HG03196 (cell line): Measurements from ENCODE around the gene PCDHA1.

ENCODE experiments used
- ATAC-seq: cut with Tn5 transposase; IDR thresholded peaks from one replicate; pipeline ENCODE4 v1.9.1; 2021; ENCODE audit not compliant: unreplicated experiment

Gene PCDHA1

GRCh38 chr5:141040093-141040770 is 254.3 kb downstream of the PCDHA1 start:
- no peak for ATAC-seq

- ATAC-seq = peak; percentile 63
Observed at GRCh38 chr5:141040771-141041426, 255.0 kb downstream of the PCDHA1 start.

DNA sequence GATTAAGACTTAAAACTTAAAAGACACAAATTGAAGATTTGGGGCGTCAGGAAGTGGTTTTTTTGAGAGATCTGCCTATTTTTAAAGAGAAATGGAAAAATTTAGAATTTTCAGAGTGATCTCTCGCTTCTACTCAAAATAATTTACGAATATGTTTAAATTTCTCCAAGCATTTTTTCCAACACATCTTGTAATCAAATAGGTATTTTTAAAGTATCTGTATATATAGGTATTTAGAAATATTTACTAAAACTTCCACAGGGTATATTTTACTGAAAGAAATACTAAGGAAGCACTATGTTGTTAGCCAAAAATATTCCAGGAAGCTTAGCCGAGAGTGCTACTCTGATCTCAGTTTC is 255.5 kb downstream of the PCDHA1 start:
- ATAC-seq = no peak

GRCh38 chr5:141042555-141042954 is 256.6 kb downstream of the PCDHA1 start:
- ATAC-seq = no peak

DNA sequence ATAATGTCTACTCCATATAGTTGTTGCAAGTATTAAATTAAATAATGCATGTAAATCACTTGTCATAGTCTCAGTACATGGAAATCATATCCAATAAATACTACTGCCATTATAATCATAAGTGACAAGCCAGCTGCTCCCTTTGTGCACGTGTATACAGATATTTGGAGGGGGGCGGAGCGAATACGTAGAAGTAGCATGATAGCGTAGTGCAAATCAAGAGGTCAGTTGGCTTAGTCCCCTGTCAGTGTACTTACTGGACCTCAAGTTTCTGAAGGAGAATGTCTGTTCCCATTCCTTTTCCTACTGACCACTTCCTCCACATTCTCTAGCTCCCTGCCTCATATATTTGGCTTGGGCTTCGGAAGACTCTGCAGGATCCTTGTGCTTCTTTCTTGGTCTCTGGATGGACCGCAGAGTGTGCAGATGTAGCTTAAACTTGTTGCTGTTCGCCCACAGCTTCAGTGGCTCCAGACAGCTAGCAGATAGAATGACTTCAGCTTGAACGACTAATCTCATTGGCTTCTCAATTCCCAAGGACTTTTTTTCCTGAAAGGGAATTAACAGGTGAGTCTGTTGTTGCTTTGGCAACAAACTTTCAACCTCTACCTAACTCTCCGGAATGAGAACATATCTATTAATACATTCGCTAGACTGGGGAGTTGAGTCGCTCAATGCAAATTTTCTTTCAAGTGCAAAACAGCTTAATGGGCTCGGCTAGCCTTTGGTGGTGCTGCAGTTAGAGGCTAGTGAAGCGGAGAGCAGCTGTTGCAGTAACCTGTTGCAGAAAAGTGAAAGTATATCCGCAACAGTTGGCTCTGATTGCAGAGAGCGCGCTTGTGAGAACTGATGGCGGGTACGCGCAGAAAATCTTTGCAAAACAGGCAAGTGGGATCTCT is 264.9 kb downstream of the PCDHA1 start, which contains the start of gene PCDHB1:
Gene PCDHB1 (plus strand): TSS at position 753 of the 899 bp plus-strand sequence. CDS start 97 bp downstream, at position 850.
- ATAC-seq = no peak

DNA sequence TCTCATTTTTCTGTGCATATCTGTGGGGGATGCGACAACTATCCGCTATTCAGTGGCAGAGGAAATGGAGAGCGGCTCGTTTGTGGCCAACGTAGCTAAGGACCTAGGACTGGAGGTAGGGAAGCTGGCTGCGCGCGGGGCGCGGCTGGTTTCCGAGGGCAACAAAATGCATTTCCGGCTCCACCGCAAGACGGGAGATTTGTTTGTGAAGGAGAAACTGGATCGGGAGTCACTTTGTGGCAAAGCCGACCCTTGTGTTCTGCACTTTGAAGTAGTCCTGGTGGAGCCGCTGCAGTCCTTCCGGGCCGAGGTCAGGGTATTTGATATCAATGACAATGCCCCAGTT is 265.6 kb downstream of the PCDHA1 start:
- ATAC-seq = no peak
